Astrocyte of the cerebellum (primary cell): Measurements from ENCODE around the gene MTHFD1.
A peak's percentile ranks its signal among the peaks of the same experiment; 100 is the strongest.

Experiments used
- DNase-seq: peaks from one replicate; pipeline ENCODE4 v3.0.0-alpha.2; 2011; ENCODE audit warnings: low read depth
- H3K4me3 ChIP-seq: 2 replicates; pipeline ENCODE4 v1.5.1; 2011; ENCODE audit warnings: mild to moderate bottlenecking, low read depth, low read length, moderate library complexity
- CTCF ChIP-seq: IDR thresholded peaks from 2 replicates; pipeline ENCODE4 v1.5.1; 2012; ENCODE audit warnings: low read length, low read depth, moderate library complexity, mild to moderate bottlenecking; ENCODE audit errors: missing control alignments
- in situ Hi-C: cut with HindIII; loops from 2 replicates; pipeline ENCODE4 v1.10.0; 2017; ENCODE audit warnings: low sequenced_read_pairs

Gene MTHFD1

GRCh38 chr14:64504897-64505794, 117.0 kb downstream of the MTHFD1 start:
- H3K4me3 ChIP-seq = peak overlapping the region; percentile 52
- in situ Hi-C loops = no loop called here
- peak; percentile 45 for DNase-seq
- TF ChIP-seq CTCF = no peak

GRCh38 chr14:64506721-64507120, 118.6 kb downstream of the MTHFD1 start:
- peak overlapping the region; percentile 22 for H3K4me3 ChIP-seq
- no peak for DNase-seq
- TF ChIP-seq CTCF = no peak
- in situ Hi-C loops = no loop called here

- no peak for DNase-seq
- in situ Hi-C loops = no loop called here
- TF ChIP-seq CTCF = no peak
- no peak overlapping the region for H3K4me3 ChIP-seq
These were observed 119.4 kb downstream of the MTHFD1 start for GRCh38 chr14:64507376-64508156.

GRCh38 chr14:64508215-64508776, 120.1 kb downstream of the MTHFD1 start:
- no peak for DNase-seq
- in situ Hi-C loops = no loop called here
- TF ChIP-seq CTCF = no peak
- no peak overlapping the region for H3K4me3 ChIP-seq

- DNase-seq = no peak
- in situ Hi-C loops = no loop called here
- no peak for TF ChIP-seq CTCF
- H3K4me3 ChIP-seq = no peak overlapping the region
These were observed 120.9 kb downstream of the MTHFD1 start for GRCh38 chr14:64509036-64509435.
